Cardiac muscle cell (in vitro differentiated cells and primary cell): ENCODE measurements around the gene TRMT1. TPM values are rescaled to one million over a fixed set of nuclear protein-coding genes. Genes with fewer than 3 reads are reported as not detected.
A peak's percentile ranks its signal among the peaks of the same experiment; 100 is the strongest.
"Not testable (repeated sequence)": the region's sequence is repeated elsewhere in the genome, so short reads cannot be mapped to it uniquely, and the experiment has no call there.

Experiments used
- DNase-seq, 2 donors: peaks; one replicate each; pipeline versions ENCODE4 v3.0.0 to v3.0.0-alpha.2; 2010 to 2017; ENCODE audit warnings: low read depth in 1 of 2, low spot score in 1 of 2
- H3K27ac ChIP-seq: fragments of 200-600 bp; sonication (generic); 2 replicates; pipeline ENCODE4 v1.5.1; 2016
- H3K27me3 ChIP-seq: fragments of 200-600 bp; sonication (generic); 2 replicates; pipeline ENCODE4 v1.6.0; 2016; ENCODE audit warnings: control low read depth
- H3K36me3 ChIP-seq: fragments of 200-600 bp; sonication (generic); 2 replicates; pipeline ENCODE4 v1.5.1; 2016; ENCODE audit warnings: control low read depth
- H3K4me1 ChIP-seq: fragments of 200-600 bp; sonication (generic); 2 replicates; pipeline ENCODE4 v1.8.1; 2017; ENCODE audit warnings: low read depth, mild to moderate bottlenecking, mixed run types
- H3K4me3 ChIP-seq: fragments of 200-600 bp; sonication (generic); 2 replicates; pipeline ENCODE4 v1.5.1; 2016; ENCODE audit warnings: mild to moderate bottlenecking
- H3K9me3 ChIP-seq: fragments of 200-600 bp; sonication (generic); 2 replicates; pipeline ENCODE4 v1.5.1; 2017; ENCODE audit warnings: low read depth, mild to moderate bottlenecking, control low read depth
- CTCF ChIP-seq: IDR thresholded peaks from 2 replicates; pipeline ENCODE4 v1.5.1; 2012; ENCODE audit warnings: low read depth, mild to moderate bottlenecking, low read length
- polyA plus RNA-seq: library from polyadenylated mRNA; unstranded; fragments of >200 nt; fragmentation: Nextera tagmentation; extraction: Ambion mirVana; gene quantifications from 2 replicates; pipeline ENCODE4 v1.2.1, GENCODE V29; 2016
- total RNA-seq: library from RNA; depleted of rRNA; stranded (reverse); fragments of >200 nt; gene quantifications from 2 replicates; pipeline ENCODE4 v1.2.3, GENCODE V29; 2016

TRMT1 gene
- total RNA-seq (45.9 and 48.5 TPM in 2 replicates), polyA plus RNA-seq (37.7 and 56.0 TPM in 2 replicates)

- H3K27ac ChIP-seq, result peak within 1 kb of the TSS; percentile 87
- H3K4me3 ChIP-seq, result peak within 1 kb of the TSS; percentile 85
- peaks cover 5% of the 10 kb centered on the region for H3K36me3 ChIP-seq
- DNase-seq, result peak; percentile 92 to 95
- H3K9me3 ChIP-seq, result no peaks in the 10 kb centered on the region
- no peak for TF ChIP-seq CTCF
- no peaks in the 10 kb centered on the region for H3K27me3 ChIP-seq
- H3K4me1 ChIP-seq, result peaks cover 11% of the 10 kb centered on the region
Measured at GRCh38 chr19:13116282-13117175, at the start of gene TRMT1. Gene TRMT1 (minus strand): TSS chr19:13116740. CDS start chr19:13116399, 341 bp downstream.

GRCh38 chr19:13166151-13166550 is 49.6 kb upstream of the TRMT1 start:
- DNase-seq, H3K27me3 ChIP-seq, H3K9me3 ChIP-seq, H3K36me3 ChIP-seq, H3K4me3 ChIP-seq, H3K27ac ChIP-seq: not testable (repeated sequence)
- H3K4me1 ChIP-seq, result peaks cover 21% of the 10 kb centered on the region

- Histone ChIP-seq H3K27me3 (no peaks in the 10 kb centered on the region), H3K36me3 (no peaks in the 10 kb centered on the region), H3K4me1 (peaks cover 21% of the 10 kb centered on the region), H3K9me3 (no peaks in the 10 kb centered on the region), H3K27ac (peak overlapping the region; percentile 59), H3K4me3 (no peak overlapping the region)
- TF ChIP-seq CTCF, result no peak
- DNase-seq, result peak in 1 of 2 donors; percentile 47
Measured at GRCh38 chr19:13165162-13165997, 48.8 kb upstream of the TRMT1 start.

- TF ChIP-seq CTCF, result no peak
- no peak overlapping the region for H3K4me3 ChIP-seq
Measured at GRCh38 chr19:13164343-13165161, 48.0 kb upstream of the TRMT1 start.

GRCh38 chr19:13163609-13164342 is 47.2 kb upstream of the TRMT1 start:
- peak; percentile 54 to 95 for DNase-seq
- Histone ChIP-seq H3K9me3 (no peaks in the 10 kb centered on the region), H3K36me3 (no peaks in the 10 kb centered on the region), H3K4me3 (no peak overlapping the region), H3K27ac (peak overlapping the region; percentile 59), H3K27me3 (no peaks in the 10 kb centered on the region), H3K4me1 (peaks cover 21% of the 10 kb centered on the region)
- TF ChIP-seq CTCF, result no peak

More at GRCh38 chr19:13164343-13165161, 48.0 kb upstream of the TRMT1 start:
- peak overlapping the region; percentile 59 for H3K27ac ChIP-seq
- H3K4me1 ChIP-seq, result peaks cover 21% of the 10 kb centered on the region
- no peaks in the 10 kb centered on the region for H3K27me3 ChIP-seq
- H3K36me3 ChIP-seq, result no peaks in the 10 kb centered on the region
- peak; percentile 57 to 96 for DNase-seq
- H3K9me3 ChIP-seq, result no peaks in the 10 kb centered on the region
